Mucosa of descending colon (tissue), 3 donors: Measurements from ENCODE around the gene MANSC1. TPM values are rescaled to one million over a fixed set of nuclear protein-coding genes. Genes with fewer than 3 reads are reported as not detected.

Experiments
- ATAC-seq: fragments of 200-7000 bp; cut with Tn5 transposase; one replicate; pipeline ENCODE4 v1.9.1; 2020; ENCODE audit warnings: mild to moderate bottlenecking, moderate library complexity
- DNase-seq, 3 donors: peaks; one replicate each; pipeline ENCODE4 v3.0.0-alpha.2; 2020
- H3K36me3 ChIP-seq: fragments of 200-600 bp; one replicate; pipeline ENCODE4 v1.8.0; 2021; ENCODE audit warnings: low read depth, mild to moderate bottlenecking
- H3K4me1 ChIP-seq: fragments of 200-600 bp; one replicate; pipeline ENCODE4 v1.8.0; 2021; ENCODE audit warnings: low read depth, mild to moderate bottlenecking
- H3K4me3 ChIP-seq: fragments of 200-600 bp; one replicate; pipeline ENCODE4 v1.8.0; 2021; ENCODE audit warnings: mild to moderate bottlenecking
- H3K9me3 ChIP-seq: fragments of 200-600 bp; one replicate; pipeline ENCODE4 v1.8.0; 2021; ENCODE audit warnings: mild to moderate bottlenecking
- CTCF ChIP-seq: fragments of 200-600 bp; IDR thresholded peaks from one replicate; pipeline ENCODE4 v1.8.0; 2022; ENCODE audit warnings: antibody characterized with exemption, mild to moderate bottlenecking
- intact Hi-C, 2 donors: fragments of 100-400 bp; cut with DNase I in 1 of 2; cut with micrococcal nuclease in 1 of 2; formaldehyde crosslinking; loops; one replicate each; pipeline versions ENCODE4 v1.11.0 to v1.11.1; 2022; cut with DNase I, micrococcal nuclease
- total RNA-seq, 3 donors: library from RNA; stranded (reverse); fragmentation: NEBNext Ultra II Directional in 2 of 3; extraction: Animal tissue kit (Norgen Biotek cat#: 25700) in 2 of 3; gene quantifications; one replicate each; pipeline versions ENCODE4 v1.2.1 to v1.2.4, GENCODE V29; 2021 to 2023
- donor health status: DM: no; HTN: no; CAD: no; lungs with moderate emphysema.
- donor health status: DM: no; HTN: no; CAD: no.
- donor health status: DM: no; HTN: yes; CAD: no.

MANSC1 gene
- total RNA-seq, 3 donors from 2014 or later: 34.3 to 59.1 (median 46.5) TPM

GRCh38 chr12:12393171-12393570, 43.1 kb upstream of the MANSC1 start:
- intact Hi-C loops: no loop called here

GRCh38 chr12:12392413-12392812, 42.4 kb upstream of the MANSC1 start:
- intact Hi-C loops: no loop called here
- DNase-seq (no peak), ATAC-seq (peak; percentile 31)
- H3K36me3 ChIP-seq: no peaks in the 10 kb centered on the region
- no peaks in the 10 kb centered on the region for H3K4me1 ChIP-seq
- H3K9me3 ChIP-seq: no peaks in the 10 kb centered on the region
- H3K4me3 ChIP-seq: no peak overlapping the region
- no peak for TF ChIP-seq CTCF

More at GRCh38 chr12:12393171-12393570, 43.1 kb upstream of the MANSC1 start:
- Histone ChIP-seq H3K4me1 (no peaks in the 10 kb centered on the region), H3K36me3 (no peaks in the 10 kb centered on the region), H3K9me3 (no peaks in the 10 kb centered on the region), H3K4me3 (no peak overlapping the region)
- DNase-seq (no peak), ATAC-seq (no peak)
- no peak for TF ChIP-seq CTCF

- intact Hi-C loops: no loop called here
- H3K4me1 ChIP-seq: peaks cover 14% of the 10 kb centered on the region
- no peak overlapping the region for H3K4me3 ChIP-seq
- ATAC-seq (no peak), DNase-seq (no peak)
- TF ChIP-seq CTCF: no peak
- H3K36me3 ChIP-seq: no peaks in the 10 kb centered on the region
- no peaks in the 10 kb centered on the region for H3K9me3 ChIP-seq
Observed at GRCh38 chr12:12387501-12387900, 37.5 kb upstream of the MANSC1 start.

GRCh38 chr12:12384571-12385340, 34.7 kb upstream of the MANSC1 start:
- H3K4me1 ChIP-seq: peaks cover 20% of the 10 kb centered on the region
- no peaks in the 10 kb centered on the region for H3K9me3 ChIP-seq
- no peak for TF ChIP-seq CTCF
- intact Hi-C loops: no loop called here
- H3K4me3 ChIP-seq: no peak overlapping the region
- ATAC-seq (peak; percentile 85), DNase-seq (peak in 1 of 3 donors; percentile 47)
- no peaks in the 10 kb centered on the region for H3K36me3 ChIP-seq

GRCh38 chr12:12381982-12382381, 31.9 kb upstream of the MANSC1 start:
- Histone ChIP-seq H3K4me1 (peaks cover 24% of the 10 kb centered on the region), H3K4me3 (no peak overlapping the region), H3K9me3 (no peaks in the 10 kb centered on the region), H3K36me3 (no peaks in the 10 kb centered on the region)
- intact Hi-C loops: no loop called here
- no peak for DNase-seq
- ATAC-seq: no peak
- no peak for TF ChIP-seq CTCF
